ENCODE results near the gene CHMP3.

DNA sequence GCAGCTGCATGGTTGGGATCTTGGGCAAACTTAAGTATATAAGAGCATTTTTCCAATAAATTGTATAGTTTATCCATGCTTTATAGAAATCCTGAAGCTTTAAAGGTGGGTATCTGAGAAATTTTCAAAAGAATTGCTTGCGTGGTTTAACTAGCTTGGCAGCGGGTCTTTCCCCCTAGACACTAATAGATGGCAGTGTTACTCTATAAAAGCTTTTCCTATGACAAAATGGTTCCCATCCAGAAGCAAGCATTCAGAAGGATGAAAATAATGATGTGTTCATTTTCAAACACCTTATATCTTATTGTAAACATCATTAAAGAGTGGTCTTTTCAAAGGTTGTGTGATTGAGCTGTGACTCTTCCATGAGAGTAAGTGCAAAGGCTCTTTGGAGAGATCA, 76.2 kb downstream of the CHMP3 start:
- TF ChIP-seq, protein P1, sequence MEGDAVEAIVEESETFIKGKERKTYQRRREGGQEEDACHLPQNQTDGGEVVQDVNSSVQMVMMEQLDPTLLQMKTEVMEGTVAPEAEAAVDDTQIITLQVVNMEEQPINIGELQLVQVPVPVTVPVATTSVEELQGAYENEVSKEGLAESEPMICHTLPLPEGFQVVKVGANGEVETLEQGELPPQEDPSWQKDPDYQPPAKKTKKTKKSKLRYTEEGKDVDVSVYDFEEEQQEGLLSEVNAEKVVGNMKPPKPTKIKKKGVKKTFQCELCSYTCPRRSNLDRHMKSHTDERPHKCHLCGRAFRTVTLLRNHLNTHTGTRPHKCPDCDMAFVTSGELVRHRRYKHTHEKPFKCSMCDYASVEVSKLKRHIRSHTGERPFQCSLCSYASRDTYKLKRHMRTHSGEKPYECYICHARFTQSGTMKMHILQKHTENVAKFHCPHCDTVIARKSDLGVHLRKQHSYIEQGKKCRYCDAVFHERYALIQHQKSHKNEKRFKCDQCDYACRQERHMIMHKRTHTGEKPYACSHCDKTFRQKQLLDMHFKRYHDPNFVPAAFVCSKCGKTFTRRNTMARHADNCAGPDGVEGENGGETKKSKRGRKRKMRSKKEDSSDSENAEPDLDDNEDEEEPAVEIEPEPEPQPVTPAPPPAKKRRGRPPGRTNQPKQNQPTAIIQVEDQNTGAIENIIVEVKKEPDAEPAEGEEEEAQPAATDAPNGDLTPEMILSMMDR (IDR thresholded peaks at IDR 0.05; ENCODE audit: control extremely low read depth in 1 of 3, insufficient read depth in 1 of 3, low read depth in 1 of 3, low read length in 3 of 3), result no peak
- TF ChIP-seq EGR1 (IDR thresholded peaks at IDR 0.05; ENCODE audit: borderline replicate concordance, low read depth, low read length) (no peak), SIN3A (conservative IDR thresholded peaks at IDR 0.05 in 1 of 2, IDR thresholded peaks at IDR 0.05 in 1 of 2; ENCODE audit: low read depth in 1 of 2, low read length in 2 of 2) (no peak), NRF1 (IDR thresholded peaks at IDR 0.05; ENCODE audit: low read depth, low read length) (no peak), CHD1 (IDR thresholded peaks at IDR 0.05; ENCODE audit: low read depth, low read length) (no peak), POLR2A (IDR thresholded peaks at IDR 0.05; ENCODE audit: control extremely low read depth in 1 of 2, low read depth in 2 of 2, low read length in 2 of 2) (no peak), JUND (IDR thresholded peaks at IDR 0.05; ENCODE audit: low read length) (no peak), SUZ12 (IDR thresholded peaks at IDR 0.05; ENCODE audit: low read length) (no peak), RXRA (IDR thresholded peaks at IDR 0.05; ENCODE audit: insufficient read depth, low read depth, low read length) (no peak)

All from H1 (cell line).